GM19043 (cell line): Measurements from ENCODE around the gene SDF2.
"Not testable (repeated sequence)": the region's sequence is repeated elsewhere in the genome, so short reads cannot be mapped to it uniquely, and the experiment has no call there.

ENCODE experiments used
- ATAC-seq: cut with Tn5 transposase; IDR thresholded peaks from one replicate; pipeline ENCODE4 v1.9.1; 2021; ENCODE audit warnings: low read depth; ENCODE audit not compliant: unreplicated experiment

SDF2 gene

GRCh38 chr17:28685366-28685765, 23.7 kb upstream of the SDF2 start:
- ATAC-seq, result no peak

DNA sequence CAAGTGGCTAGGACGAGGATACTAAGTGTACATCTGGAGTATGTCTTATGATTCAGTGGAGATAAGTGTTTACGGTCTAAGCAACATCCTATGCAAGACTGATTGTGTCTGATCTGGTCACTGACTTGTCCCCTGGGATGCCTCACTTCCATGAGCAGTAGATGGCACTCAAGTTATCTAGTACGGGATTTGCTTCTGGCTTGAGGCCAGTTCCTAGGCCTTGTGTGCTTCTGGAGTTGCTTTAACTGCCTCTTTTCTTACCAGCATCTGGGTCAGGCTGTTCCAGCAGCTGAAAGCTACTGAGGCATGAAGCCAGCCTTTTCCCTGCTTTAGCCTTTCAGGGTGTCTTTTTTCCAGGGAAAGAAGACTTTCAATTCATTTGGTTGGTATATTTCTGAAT, 23.3 kb upstream of the SDF2 start:
- ATAC-seq, result no peak

- ATAC-seq, result no peak
Observed at GRCh38 chr17:28682655-28683054, 20.9 kb upstream of the SDF2 start.

DNA sequence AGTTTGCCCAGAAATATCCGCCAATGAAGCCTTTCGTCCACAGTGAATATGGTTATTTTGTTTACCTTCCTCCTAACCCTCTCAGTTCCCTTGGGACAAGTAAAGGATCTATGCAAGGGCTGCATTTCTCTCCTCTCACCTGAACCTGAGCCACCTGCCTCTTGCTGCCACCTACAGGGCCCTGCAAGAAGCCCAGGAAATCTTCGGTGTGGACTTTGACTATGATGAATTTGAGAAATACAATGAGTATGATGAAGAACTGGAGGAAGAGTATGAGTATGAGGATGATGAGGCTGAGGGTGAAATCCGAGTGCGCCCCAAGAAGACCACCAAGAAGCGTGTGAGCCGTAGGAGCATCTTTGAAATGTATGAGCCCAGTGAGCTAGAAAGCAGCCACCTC, 14.3 kb upstream of the SDF2 start:
- ATAC-seq, result no peak

DNA sequence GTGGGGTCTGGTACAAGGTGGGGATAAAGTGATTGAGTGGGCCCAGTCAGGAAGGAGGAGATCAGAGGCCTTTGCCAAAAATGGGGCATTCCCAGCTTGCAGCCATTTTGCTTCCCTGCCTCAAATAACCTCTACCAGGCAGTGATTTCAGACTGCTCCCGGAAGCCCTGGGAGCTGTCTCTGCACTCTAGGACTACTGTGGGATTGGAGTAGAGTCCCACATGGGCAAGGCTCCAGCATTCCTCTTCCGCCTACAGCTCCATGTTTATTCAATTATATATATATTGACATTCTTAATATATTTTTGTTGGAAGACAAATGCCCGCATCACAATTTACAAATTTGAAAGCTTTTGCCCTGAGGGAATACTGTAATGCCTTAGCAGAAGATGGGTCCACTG, 13.8 kb upstream of the SDF2 start:
- no peak for ATAC-seq

GRCh38 chr17:28669918-28670317, 8.2 kb upstream of the SDF2 start:
- ATAC-seq, result no peak

DNA sequence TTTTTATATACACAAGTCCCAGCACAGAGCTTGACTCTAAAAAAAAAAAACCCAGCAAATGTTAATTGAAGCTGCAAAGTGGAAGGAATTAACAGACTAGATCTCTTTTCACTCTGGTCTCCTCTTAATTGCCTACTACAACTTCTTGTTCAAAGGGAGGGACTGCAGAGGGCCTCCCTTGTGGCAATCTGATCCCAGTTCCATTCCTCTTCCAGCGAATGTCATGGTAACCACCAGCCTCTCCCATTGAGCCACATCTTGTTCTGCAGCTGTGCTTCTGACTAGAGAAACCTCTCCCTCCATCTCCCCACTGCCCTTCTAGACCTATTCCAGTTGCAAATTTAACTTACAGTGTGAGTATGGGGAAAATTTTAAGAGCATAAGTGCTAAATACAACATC, 6.2 kb upstream of the SDF2 start:
- no peak for ATAC-seq

DNA sequence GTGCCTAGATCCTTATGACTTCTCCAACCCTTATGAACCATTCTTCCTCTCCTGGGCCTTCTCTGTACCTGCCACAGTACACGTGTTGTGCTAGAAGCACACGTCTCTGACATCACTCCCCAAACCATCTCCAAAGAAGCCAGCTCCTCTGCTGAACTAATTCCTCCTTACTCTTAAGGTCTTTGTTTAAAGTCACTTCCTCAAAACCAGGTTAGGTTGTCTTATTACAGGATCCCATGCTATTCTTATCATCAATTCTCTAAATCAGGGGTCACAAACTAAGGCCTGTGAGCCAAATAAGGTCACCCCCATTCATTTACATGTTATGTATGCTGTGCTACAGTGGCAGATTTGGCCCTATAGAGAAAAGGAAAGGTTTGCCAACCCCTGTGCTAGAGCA, 4.3 kb upstream of the SDF2 start:
- ATAC-seq, result no peak

- ATAC-seq, result no peak
Observed at GRCh38 chr17:28663723-28664122, 2.0 kb upstream of the SDF2 start.

GRCh38 chr17:28662527-28662829, 772 bp upstream of the SDF2 start:
- ATAC-seq, result no peak

DNA sequence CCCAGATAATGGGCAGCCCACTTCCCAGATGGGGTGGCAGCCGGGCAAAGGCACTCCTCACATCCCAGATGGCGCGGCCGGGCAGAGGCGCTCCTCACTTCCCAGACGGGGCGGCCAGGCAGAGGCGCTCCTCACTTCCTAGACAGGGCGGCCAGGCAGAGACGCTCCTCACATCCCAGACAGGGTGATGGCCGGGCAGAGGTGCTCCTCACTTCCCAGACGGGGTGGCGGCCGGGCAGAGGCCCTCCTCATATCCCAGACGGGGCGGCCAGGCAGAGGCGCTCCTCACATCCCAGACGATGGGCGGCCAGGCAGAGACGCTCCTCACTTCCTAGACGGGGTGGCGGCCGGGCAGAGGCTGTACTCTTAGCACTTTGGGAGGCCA, 2.2 kb downstream of the SDF2 start:
- ATAC-seq, result not testable (repeated sequence)

DNA sequence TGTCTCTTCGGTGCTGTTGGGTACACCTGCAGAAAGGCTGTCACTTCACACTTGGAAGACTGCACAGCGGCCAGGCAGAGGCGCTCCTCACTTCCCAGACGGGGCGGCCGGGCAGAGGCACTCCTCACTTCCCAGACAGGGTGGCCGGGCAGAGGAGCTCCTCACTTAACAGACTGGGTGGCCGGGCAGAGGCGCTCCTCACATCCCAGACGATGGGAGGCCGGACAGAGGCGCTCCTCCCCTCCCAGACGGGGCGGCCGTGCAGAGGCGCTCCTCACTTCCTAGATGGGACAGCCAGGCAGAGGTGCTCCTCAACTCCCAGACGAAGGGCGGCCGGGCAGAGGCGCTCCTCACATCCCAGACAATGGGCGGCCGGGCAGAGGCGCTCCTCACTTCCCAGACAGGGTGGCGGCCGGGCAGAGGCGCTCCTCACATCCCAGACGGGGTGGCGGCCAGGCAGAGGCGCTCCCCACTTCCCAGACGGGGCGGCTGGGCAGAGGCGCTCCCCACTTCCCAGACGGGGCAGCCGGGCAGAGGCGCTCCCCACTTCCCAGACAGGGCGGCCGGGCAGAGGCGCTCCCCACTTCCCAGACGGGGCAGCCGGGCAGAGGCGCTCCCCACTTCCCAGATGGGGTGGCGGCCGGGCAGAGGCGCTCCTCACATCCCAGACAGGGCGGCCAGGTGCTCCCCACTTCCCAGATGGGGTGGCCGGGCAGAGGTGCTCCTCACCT, 2.8 kb downstream of the SDF2 start:
- ATAC-seq, result not testable (repeated sequence)

- not testable (repeated sequence) for ATAC-seq
Observed at GRCh38 chr17:28658342-28658741, 3.4 kb downstream of the SDF2 start.

- no peak for ATAC-seq
Observed at GRCh38 chr17:28657756-28658155, 4.0 kb downstream of the SDF2 start.

DNA sequence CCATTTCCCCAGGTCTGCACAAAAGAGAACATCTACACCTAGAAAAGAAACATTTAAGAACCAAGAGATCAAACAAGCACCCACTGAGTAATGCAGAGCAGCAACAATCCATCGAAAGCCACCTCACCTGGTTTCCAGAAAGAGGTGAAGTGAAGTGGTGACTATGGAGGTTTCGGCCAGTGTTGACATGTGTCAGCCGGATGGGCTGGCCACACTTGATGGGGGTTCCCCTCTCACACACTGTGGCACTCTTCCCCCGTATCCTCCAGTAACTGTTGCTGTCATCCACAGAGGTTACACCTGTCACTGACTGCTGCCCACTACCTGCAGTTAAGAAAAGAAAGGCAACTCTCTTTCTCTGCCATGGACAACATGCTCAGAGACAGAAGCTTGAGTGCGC, 6.5 kb downstream of the SDF2 start:
- ATAC-seq, result no peak

DNA sequence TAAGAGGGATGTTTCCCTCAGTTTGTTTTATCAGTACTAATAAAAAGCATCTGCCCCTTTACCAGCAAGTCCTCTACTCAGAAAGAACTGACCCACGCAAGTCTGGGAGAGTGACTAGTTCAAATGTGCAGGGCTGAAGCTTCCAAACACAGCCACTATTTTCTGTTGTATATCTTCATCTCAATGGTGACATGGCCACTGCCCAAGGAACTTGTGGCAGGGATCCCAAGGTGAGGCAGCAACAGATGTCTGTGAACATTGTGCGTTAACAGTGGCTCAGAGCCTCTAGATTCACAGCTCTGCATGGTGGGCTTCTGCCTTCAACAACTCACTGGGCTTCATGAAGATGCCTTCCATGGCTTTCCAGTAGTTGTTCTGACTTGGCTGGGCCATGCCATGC, 13.0 kb downstream of the SDF2 start:
- no peak for ATAC-seq

DNA sequence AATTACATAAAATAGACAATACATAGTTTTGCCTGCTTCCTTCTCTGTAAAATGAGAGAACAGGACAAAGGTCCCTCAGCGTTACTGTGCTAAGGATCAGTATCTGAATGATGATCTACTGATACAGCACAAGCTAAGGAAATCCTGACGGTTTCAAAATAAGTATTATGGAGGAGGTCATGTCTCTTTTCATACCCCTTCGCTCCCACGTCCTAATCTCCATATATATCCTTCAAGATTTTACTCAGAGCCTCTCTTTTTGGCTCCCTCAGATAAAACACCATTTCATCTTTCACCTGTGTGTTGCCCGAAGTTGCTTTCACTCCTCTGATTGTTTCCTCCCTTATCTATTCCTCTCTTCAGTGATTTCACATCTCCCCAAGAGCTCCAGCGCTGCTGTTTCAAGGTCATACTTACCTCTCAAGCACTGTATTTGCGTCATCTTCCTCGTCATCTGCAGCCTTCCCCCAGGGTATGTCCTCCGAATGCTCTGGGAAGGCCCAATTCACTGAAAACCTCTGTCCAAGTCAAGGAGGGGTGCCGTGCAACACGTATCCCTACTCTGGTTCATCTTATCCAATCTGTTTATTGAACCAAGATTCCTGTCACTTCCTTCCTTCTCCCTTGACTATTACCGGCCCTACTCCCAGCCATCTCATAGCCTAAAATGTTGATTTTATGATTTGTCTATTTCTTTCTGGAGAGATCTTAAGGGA, 15.5 kb downstream of the SDF2 start:
- ATAC-seq, result no peak

DNA sequence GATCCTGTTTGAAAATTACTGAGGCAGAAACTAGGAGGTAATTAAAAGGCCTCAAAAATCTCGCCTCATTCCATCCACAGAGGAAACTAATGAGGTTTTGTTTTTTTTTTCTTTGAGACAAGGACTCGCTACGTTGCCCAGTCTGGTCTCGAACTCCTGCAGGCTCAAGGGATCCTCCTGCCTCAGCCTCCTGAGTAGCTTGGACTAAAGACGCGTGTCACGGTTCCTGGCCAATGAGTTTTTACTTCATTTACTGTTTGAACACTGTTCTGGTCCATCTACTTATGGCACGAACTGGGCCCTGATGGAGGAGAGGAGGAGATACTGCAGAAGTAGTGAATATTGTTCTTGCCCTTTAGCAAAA, 16.1 kb downstream of the SDF2 start:
- ATAC-seq, result no peak

- peak; percentile 80 for ATAC-seq
Observed at GRCh38 chr17:28644787-28645575, 16.7 kb downstream of the SDF2 start, which contains the start of gene BLTP2. Gene BLTP2, minus strand, starts transcription at chr17:28645158. Its CDS starts 102 bp downstream, at chr17:28645056.

GRCh38 chr17:28643983-28644786, 17.5 kb downstream of the SDF2 start:
- ATAC-seq, result no peak

DNA sequence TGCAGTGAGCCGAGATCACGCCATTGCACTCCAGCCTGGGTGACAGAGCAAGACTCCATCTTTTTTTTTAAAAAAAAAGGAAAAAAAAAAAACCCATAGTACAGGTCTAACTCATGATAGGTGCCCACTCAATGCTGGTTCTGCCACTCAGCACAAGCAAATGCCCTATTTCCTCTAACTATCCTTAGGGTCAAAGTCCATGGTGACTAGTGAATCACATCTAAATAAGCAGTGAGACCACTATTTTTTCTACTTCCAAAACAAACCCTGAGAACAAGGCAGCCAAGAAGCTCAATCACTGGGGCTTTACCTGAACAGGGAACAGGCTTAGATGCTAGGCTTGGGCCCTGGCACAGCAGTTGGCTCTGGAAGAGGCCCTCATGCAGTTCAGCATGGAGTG, 20.1 kb downstream of the SDF2 start:
- no peak for ATAC-seq
